ENCODE measurements around the gene FAM210A.
A peak's percentile ranks its signal among the peaks of the same experiment; 100 is the strongest.

The FAM210A gene

GRCh38 chr18:13620818-13621445 is 105.4 kb downstream of the FAM210A start:
- DNase-seq: no peak

DNA sequence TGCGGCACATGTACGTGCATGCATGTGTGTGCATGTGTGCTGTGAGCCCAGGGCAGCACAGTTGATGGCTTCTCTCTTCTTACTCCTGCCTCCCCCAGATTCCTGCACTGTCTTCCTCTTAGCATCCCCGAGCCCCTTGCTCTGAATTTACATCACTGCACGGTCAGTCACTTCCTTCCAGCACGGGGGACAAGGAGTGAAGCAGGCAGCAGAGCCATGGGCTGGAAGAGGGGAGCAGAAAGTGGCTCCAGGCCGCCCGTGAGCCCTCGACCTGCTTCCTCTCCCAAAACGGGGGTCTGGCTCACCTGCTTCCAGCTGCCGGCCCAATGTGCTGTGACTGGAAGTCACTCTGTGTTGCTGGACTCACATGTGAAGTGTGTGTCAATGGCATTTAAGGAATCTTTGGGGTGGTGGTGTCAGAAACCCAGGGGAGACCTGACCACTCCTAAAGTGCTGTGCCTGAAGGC is 106.1 kb downstream of the FAM210A start:
- no peak for DNase-seq

GRCh38 chr18:13619505-13620205 is 106.7 kb downstream of the FAM210A start:
- DNase-seq: no peak

- DNase-seq: no peak
Measured at GRCh38 chr18:13618760-13619438, 107.5 kb downstream of the FAM210A start.

GRCh38 chr18:13617826-13618515 is 108.4 kb downstream of the FAM210A start:
- DNase-seq: no peak

GRCh38 chr18:13616525-13617035 is 109.8 kb downstream of the FAM210A start:
- DNase-seq: no peak

GRCh38 chr18:13616041-13616440 is 110.3 kb downstream of the FAM210A start:
- no peak for DNase-seq

DNA sequence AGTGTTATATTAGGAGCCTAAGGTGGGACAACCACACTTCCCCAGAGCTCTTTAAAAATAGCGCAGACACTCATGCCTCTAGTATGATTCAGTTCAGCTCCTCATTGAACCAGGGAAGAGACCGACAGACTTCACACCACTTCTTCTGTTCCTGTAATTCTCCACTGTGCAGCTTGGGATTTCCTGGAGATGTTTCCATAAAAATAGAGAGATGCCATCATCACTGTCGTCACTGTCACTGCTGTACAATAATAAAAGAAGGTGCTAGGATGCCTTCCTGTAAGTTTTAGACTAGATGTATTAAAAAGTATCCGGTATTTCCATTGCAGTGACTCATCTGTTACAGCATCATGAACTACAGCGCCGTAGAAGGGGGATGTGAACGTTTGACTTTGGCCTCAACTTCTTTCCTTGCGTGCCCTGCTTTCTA is 110.9 kb downstream of the FAM210A start:
- no peak for DNase-seq

DNA sequence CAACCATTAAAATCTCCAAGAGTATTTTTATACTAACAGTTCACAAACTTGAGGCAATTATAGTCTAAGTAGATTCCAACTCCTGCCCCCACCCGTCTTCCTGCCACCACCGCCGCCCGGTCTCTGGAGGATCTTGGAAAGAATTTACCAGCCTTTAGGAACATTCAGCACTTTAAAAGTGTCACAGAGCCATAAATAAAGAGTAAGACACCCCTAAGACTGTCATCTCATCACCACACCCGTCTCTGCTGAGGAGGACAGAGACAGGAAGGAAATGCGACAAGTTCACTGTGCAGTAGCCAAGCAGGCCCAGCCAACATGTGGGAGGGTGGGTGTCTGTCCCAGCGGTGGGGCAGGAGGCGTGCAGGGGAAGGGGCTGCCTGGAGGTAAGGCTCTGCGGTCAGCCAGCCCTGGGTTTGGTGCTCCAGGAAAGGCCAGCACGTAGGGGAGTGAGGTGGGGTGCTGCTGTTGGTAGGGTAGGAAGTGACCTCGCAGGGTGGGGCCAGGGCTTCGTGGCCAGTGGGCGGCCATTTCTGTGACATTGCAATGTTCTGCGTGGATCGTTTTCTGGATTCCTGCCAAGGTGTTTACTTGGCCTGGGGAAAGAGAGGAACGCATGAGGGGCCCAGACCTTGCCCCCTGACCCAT is 111.6 kb downstream of the FAM210A start:
- peak in 1 of 4 experiments; percentile 13 for DNase-seq

DNA sequence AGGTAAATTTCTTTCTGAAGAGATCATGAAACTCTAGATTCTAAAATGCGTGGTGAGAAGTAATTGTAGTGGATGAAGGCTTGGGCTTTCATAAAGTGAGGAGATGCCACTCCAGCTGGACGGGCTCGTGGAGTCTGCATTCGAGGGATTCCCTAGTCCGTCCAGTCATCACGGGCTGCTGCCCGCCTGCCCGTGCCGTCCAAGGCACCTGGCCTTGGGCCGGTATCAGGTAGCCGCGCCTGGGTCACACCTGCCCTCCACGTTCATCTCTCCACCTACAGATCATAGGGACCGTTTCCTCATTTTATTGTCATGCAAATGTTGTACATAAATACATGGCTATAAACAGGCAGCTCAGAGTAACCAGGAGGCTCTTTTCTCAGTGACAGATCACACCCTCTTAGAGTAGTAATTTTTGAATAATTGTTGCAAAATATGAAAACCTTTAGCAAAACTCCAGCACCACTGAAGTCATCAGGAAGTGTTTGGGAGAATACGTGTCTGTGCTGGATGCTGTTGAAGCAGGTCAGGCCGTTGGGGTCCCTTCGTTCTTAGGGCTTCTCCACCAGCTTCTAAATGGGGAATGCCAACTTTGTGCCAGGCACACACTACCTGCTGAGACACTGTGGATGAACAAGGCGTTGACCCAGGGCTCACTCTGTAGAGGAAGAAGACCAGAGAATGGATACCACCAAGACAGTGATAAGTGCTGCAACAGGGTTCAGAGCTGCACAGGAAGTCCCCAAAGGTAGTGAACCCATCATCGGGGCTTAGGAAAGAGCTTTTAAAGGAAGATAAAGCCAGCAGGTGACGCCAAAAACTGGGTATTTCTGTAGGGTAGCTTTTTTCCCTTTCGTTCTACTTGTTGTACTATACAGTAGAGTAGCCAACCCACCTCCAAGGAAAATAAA is 112.5 kb downstream of the FAM210A start:
- DNase-seq: no peak
